ENCODE data around the gene TPRG1. TPM values are rescaled to one million over a fixed set of nuclear protein-coding genes. Genes with fewer than 3 reads are reported as not detected.

The TPRG1 gene
- polyA plus RNA-seq, 1 donor (not counting 4 experiments of a cell fraction or from before 2014, with no cell fraction given): 1.5 TPM

DNA sequence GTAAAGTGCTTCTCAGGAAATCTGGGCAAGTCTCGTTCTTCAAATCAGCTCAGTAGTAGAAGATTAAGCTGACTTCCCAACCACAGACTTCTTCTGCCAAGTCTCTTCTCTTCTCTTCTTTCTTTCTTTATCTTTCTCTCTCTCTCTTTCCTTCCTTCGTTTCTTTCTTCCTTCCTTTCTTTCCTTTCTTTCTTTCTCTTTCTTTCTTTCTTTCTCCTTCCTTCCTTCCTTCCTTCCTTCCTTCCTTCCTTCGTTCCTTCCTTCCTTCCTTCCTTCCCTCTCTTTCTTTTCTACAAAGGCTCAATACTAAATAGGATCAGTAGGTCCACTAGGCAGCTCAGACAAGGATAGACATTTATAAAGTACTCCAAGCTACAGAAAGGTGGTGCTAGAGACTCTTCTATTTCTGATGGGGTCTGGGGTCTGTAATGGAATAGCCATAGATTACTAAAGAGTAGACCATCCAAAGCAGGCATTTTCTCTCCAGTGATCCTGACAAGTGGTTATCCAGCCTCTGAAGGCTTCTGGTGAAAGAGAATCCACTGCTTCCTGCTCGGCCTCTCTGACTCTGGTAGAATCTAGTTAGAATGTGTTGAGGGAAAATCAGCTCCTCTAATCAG is 100.8 kb downstream of the TPRG1 start:
- FAIRE-seq: no peak
- DNase-seq (ENCODE audit: low read depth, low spot score): no peak
- H3K9me1 ChIP-seq (ENCODE audit: control insufficient read depth, extremely low read depth, insufficient read depth, low read length): no peaks in the 10 kb centered on the region
- H3K9me3 ChIP-seq (ENCODE audit: control insufficient read depth, low read depth, low read length): no peaks in the 10 kb centered on the region
- dilution Hi-C loops (cut with MboI; ENCODE audit: extremely low pct_ligation_motif_present, low sequenced_read_pairs): no loop called here
- H3K4me3 ChIP-seq (ENCODE audit: control insufficient read depth in 2 of 3, extremely low read depth in 1 of 3, insufficient read depth in 2 of 3, low read depth in 1 of 3, low read length in 3 of 3): no peak overlapping the region
- no peaks in the 10 kb centered on the region for H3K79me2 ChIP-seq (ENCODE audit: control insufficient read depth, insufficient read depth, low read length)
- no peaks in the 10 kb centered on the region for H3K27me3 ChIP-seq (ENCODE audit: control insufficient read depth, extremely low read depth, insufficient read depth, low read length)
- no peak overlapping the region for H3K4me2 ChIP-seq (ENCODE audit: control insufficient read depth, extremely low read depth, insufficient read depth, low read depth, low read length)
- H4K20me1 ChIP-seq (ENCODE audit: control insufficient read depth, extremely low read depth, insufficient read depth, low read length): no peaks in the 10 kb centered on the region
- H3K9ac ChIP-seq (ENCODE audit: control insufficient read depth, extremely low read depth, insufficient read depth, low read length): no peak overlapping the region
- H2AFZ ChIP-seq (ENCODE audit: control insufficient read depth, low read length): no peak overlapping the region
- H3K36me3 ChIP-seq (ENCODE audit: control insufficient read depth in 2 of 2, extremely low read depth in 1 of 2, insufficient read depth in 2 of 2, low read length in 2 of 2): no peaks in the 10 kb centered on the region
- H3K4me1 ChIP-seq (ENCODE audit: control insufficient read depth, extremely low read depth, insufficient read depth, low read length): peaks cover 71% of the 10 kb centered on the region
- no peak overlapping the region for H3K27ac ChIP-seq (ENCODE audit: control insufficient read depth, insufficient read depth, low read length)
- no peak for TF ChIP-seq EZH2 (IDR thresholded peaks at IDR 0.05; ENCODE audit: low read length)
- TF ChIP-seq, protein P1, sequence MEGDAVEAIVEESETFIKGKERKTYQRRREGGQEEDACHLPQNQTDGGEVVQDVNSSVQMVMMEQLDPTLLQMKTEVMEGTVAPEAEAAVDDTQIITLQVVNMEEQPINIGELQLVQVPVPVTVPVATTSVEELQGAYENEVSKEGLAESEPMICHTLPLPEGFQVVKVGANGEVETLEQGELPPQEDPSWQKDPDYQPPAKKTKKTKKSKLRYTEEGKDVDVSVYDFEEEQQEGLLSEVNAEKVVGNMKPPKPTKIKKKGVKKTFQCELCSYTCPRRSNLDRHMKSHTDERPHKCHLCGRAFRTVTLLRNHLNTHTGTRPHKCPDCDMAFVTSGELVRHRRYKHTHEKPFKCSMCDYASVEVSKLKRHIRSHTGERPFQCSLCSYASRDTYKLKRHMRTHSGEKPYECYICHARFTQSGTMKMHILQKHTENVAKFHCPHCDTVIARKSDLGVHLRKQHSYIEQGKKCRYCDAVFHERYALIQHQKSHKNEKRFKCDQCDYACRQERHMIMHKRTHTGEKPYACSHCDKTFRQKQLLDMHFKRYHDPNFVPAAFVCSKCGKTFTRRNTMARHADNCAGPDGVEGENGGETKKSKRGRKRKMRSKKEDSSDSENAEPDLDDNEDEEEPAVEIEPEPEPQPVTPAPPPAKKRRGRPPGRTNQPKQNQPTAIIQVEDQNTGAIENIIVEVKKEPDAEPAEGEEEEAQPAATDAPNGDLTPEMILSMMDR (optimal IDR thresholded peaks at IDR 0.05 in 1 of 3, IDR thresholded peaks at IDR 0.05 in 1 of 3, conservative IDR thresholded peaks at IDR 0.05 in 1 of 3; ENCODE audit: extremely low read depth in 1 of 3, insufficient read depth in 2 of 3, low read length in 3 of 3): peak; percentile 3 to 43 (median 32)

DNA sequence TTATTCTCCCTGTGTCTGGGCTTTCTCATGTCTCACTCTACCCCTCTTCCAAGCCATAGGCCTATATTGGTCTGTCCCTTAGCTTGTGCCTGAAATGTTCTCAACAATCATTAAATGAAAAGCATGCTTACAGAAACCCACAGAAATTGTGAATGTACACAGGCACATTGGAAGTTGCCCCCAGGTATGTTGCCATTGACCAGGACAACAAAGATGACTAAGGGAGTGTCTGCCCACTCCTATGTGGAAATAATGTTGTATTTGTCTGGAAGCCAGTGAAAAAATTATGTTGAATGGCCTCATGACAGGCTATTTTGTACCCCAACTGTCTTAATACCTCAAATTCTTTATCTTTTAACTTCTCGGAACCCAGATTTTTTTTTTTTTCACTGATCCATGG is 102.0 kb downstream of the TPRG1 start:
- no peak for FAIRE-seq
- Histone ChIP-seq H3K27ac (ENCODE audit: control insufficient read depth, insufficient read depth, low read length) (no peak overlapping the region), H3K9ac (ENCODE audit: control insufficient read depth, extremely low read depth, insufficient read depth, low read length) (no peak overlapping the region), H3K4me2 (ENCODE audit: control insufficient read depth, extremely low read depth, insufficient read depth, low read depth, low read length) (no peak overlapping the region), H4K20me1 (ENCODE audit: control insufficient read depth, extremely low read depth, insufficient read depth, low read length) (no peaks in the 10 kb centered on the region), H3K36me3 (ENCODE audit: control insufficient read depth in 2 of 2, extremely low read depth in 1 of 2, insufficient read depth in 2 of 2, low read length in 2 of 2) (no peaks in the 10 kb centered on the region), H2AFZ (ENCODE audit: control insufficient read depth, low read length) (no peak overlapping the region), H3K4me1 (ENCODE audit: control insufficient read depth, extremely low read depth, insufficient read depth, low read length) (peaks cover 66% of the 10 kb centered on the region), H3K79me2 (ENCODE audit: control insufficient read depth, insufficient read depth, low read length) (no peaks in the 10 kb centered on the region), H3K27me3 (ENCODE audit: control insufficient read depth, extremely low read depth, insufficient read depth, low read length) (no peaks in the 10 kb centered on the region), H3K9me1 (ENCODE audit: control insufficient read depth, extremely low read depth, insufficient read depth, low read length) (no peaks in the 10 kb centered on the region), H3K4me3 (ENCODE audit: control insufficient read depth in 2 of 3, extremely low read depth in 1 of 3, insufficient read depth in 2 of 3, low read depth in 1 of 3, low read length in 3 of 3) (no peak overlapping the region), H3K9me3 (ENCODE audit: control insufficient read depth, low read depth, low read length) (no peaks in the 10 kb centered on the region)
- dilution Hi-C loops (cut with MboI; ENCODE audit: extremely low pct_ligation_motif_present, low sequenced_read_pairs): no loop called here
- TF ChIP-seq EZH2 (IDR thresholded peaks at IDR 0.05; ENCODE audit: low read length): no peak
- TF ChIP-seq, protein P1 (optimal IDR thresholded peaks at IDR 0.05 in 1 of 3, IDR thresholded peaks at IDR 0.05 in 1 of 3, conservative IDR thresholded peaks at IDR 0.05 in 1 of 3; ENCODE audit: extremely low read depth in 1 of 3, insufficient read depth in 2 of 3, low read length in 3 of 3): no peak
- no peak for DNase-seq (ENCODE audit: low read depth, low spot score)
